ENCODE data around the gene SLC1A5.

DNA sequence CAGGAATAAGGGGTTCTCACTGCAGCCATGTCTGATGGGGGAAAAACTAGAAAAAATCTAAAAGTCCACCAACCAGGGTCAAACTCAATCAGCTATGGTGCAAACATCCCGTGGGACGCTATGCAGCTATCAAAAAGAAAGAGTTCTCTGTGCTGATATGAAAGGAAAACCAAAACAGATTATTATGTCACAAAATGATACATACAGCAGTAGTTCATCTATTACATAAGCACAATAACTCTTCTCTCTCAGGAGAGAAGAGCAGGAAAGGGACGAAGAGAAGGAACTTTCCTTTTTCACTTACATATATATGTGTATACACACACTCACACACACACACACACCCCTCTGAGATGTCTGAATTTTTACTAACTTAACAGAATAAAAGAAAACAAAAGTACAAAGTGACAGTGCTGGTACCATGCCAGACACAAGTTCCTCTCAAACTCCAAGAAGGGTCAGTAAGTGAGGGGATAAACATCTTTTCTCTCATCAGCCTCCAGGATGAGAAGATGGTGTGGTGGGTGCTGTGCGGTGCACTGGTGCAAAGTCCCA, 45.4 kb downstream of the SLC1A5 start:
- TF ChIP-seq EZH2phosphoT487 (IDR thresholded peaks at IDR 0.05), result no peak
- TF ChIP-seq, protein P1, sequence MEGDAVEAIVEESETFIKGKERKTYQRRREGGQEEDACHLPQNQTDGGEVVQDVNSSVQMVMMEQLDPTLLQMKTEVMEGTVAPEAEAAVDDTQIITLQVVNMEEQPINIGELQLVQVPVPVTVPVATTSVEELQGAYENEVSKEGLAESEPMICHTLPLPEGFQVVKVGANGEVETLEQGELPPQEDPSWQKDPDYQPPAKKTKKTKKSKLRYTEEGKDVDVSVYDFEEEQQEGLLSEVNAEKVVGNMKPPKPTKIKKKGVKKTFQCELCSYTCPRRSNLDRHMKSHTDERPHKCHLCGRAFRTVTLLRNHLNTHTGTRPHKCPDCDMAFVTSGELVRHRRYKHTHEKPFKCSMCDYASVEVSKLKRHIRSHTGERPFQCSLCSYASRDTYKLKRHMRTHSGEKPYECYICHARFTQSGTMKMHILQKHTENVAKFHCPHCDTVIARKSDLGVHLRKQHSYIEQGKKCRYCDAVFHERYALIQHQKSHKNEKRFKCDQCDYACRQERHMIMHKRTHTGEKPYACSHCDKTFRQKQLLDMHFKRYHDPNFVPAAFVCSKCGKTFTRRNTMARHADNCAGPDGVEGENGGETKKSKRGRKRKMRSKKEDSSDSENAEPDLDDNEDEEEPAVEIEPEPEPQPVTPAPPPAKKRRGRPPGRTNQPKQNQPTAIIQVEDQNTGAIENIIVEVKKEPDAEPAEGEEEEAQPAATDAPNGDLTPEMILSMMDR (IDR thresholded peaks at IDR 0.05), result no peak

Data from neural progenitor cell (in vitro differentiated cells).